Measurements from ENCODE around the gene ITCH.
"Not testable (repeated sequence)": the region's sequence is repeated elsewhere in the genome, so short reads cannot be mapped to it uniquely, and the experiment has no call there.

The ITCH gene

GRCh38 chr20:34347571-34347970 lies 15.5 kb upstream of the ITCH start:
- Histone ChIP-seq H3K4me3 (ENCODE audit: insufficient read depth, low read length, poor library complexity, severe bottlenecking) (no peak overlapping the region), H3K36me3 (ENCODE audit: low read length) (no peaks in the 10 kb centered on the region), H3F3A (ENCODE audit: insufficient read depth) (no peaks in the 10 kb centered on the region), H3K4me2 (ENCODE audit: low read depth, low read length, poor library complexity, severe bottlenecking) (no peak overlapping the region), H3K27ac (ENCODE audit: low read depth, low read length) (no peak overlapping the region), H3K9me2 (replicated peaks; ENCODE audit: insufficient read depth, low read length) (no peaks in the 10 kb centered on the region), H2AFZ (ENCODE audit: low read depth, low read length, severe bottlenecking) (no peak overlapping the region), H3K27me3 (ENCODE audit: low read length) (no peaks in the 10 kb centered on the region), H4K20me1 (ENCODE audit: low read depth, low read length) (no peaks in the 10 kb centered on the region), H3K79me2 (ENCODE audit: insufficient read depth, low read length) (no peaks in the 10 kb centered on the region), H3K9ac (ENCODE audit: low read length) (no peak overlapping the region), H3K9me3 (ENCODE audit: insufficient read depth, low read length) (no peaks in the 10 kb centered on the region)
- TF ChIP-seq CTCF (IDR thresholded peaks at IDR 0.05; ENCODE audit: insufficient read depth, low read length, poor library complexity, severe bottlenecking), result no peak
- no peak for TF ChIP-seq EZH2phosphoT487 (conservative IDR thresholded peaks at IDR 0.05; ENCODE audit: low read length)

- no peak overlapping the region for H3K27ac ChIP-seq (ENCODE audit: low read depth, low read length)
Observed at GRCh38 chr20:34350095-34350494, 13.0 kb upstream of the ITCH start.

GRCh38 chr20:34353467-34353866 lies 9.6 kb upstream of the ITCH start:
- H2AFZ ChIP-seq (ENCODE audit: low read depth, low read length, severe bottlenecking); H3K9me3 ChIP-seq (ENCODE audit: insufficient read depth, low read length); H3K36me3 ChIP-seq (ENCODE audit: low read length); H3K4me2 ChIP-seq (ENCODE audit: low read depth, low read length, poor library complexity, severe bottlenecking); H4K20me1 ChIP-seq (ENCODE audit: low read depth, low read length); H3K79me2 ChIP-seq (ENCODE audit: insufficient read depth, low read length); H3K27ac ChIP-seq (ENCODE audit: low read depth, low read length); H3K4me3 ChIP-seq (ENCODE audit: insufficient read depth, low read length, poor library complexity, severe bottlenecking); H3F3A ChIP-seq (ENCODE audit: insufficient read depth); H3K27me3 ChIP-seq (ENCODE audit: low read length); H3K9me2 ChIP-seq (replicated peaks; ENCODE audit: insufficient read depth, low read length); H3K9ac ChIP-seq (ENCODE audit: low read length): not testable (repeated sequence)

More at GRCh38 chr20:34350095-34350494, 13.0 kb upstream of the ITCH start:
- TF ChIP-seq EZH2phosphoT487 (conservative IDR thresholded peaks at IDR 0.05; ENCODE audit: low read length) (no peak), CTCF (IDR thresholded peaks at IDR 0.05; ENCODE audit: insufficient read depth, low read length, poor library complexity, severe bottlenecking) (no peak)
- H3K9ac ChIP-seq (ENCODE audit: low read length), result no peak overlapping the region
- H3K36me3 ChIP-seq (ENCODE audit: low read length), result no peaks in the 10 kb centered on the region
- no peak overlapping the region for H3K4me3 ChIP-seq (ENCODE audit: insufficient read depth, low read length, poor library complexity, severe bottlenecking)
- no peaks in the 10 kb centered on the region for H3F3A ChIP-seq (ENCODE audit: insufficient read depth)
- H4K20me1 ChIP-seq (ENCODE audit: low read depth, low read length), result no peaks in the 10 kb centered on the region
- no peak overlapping the region for H3K4me2 ChIP-seq (ENCODE audit: low read depth, low read length, poor library complexity, severe bottlenecking)
- no peaks in the 10 kb centered on the region for H3K27me3 ChIP-seq (ENCODE audit: low read length)
- H3K9me3 ChIP-seq (ENCODE audit: insufficient read depth, low read length), result no peaks in the 10 kb centered on the region
- no peak overlapping the region for H2AFZ ChIP-seq (ENCODE audit: low read depth, low read length, severe bottlenecking)
- H3K79me2 ChIP-seq (ENCODE audit: insufficient read depth, low read length), result no peaks in the 10 kb centered on the region
- no peaks in the 10 kb centered on the region for H3K9me2 ChIP-seq (replicated peaks; ENCODE audit: insufficient read depth, low read length)

GRCh38 chr20:34355427-34355826 lies 7.6 kb upstream of the ITCH start:
- Histone ChIP-seq H3K9ac (ENCODE audit: low read length) (no peak overlapping the region), H3K9me2 (replicated peaks; ENCODE audit: insufficient read depth, low read length) (no peaks in the 10 kb centered on the region), H3K4me3 (ENCODE audit: insufficient read depth, low read length, poor library complexity, severe bottlenecking) (no peak overlapping the region), H3K79me2 (ENCODE audit: insufficient read depth, low read length) (no peaks in the 10 kb centered on the region), H4K20me1 (ENCODE audit: low read depth, low read length) (no peaks in the 10 kb centered on the region), H2AFZ (ENCODE audit: low read depth, low read length, severe bottlenecking) (no peak overlapping the region), H3K27ac (ENCODE audit: low read depth, low read length) (no peak overlapping the region), H3K9me3 (ENCODE audit: insufficient read depth, low read length) (no peaks in the 10 kb centered on the region), H3K4me2 (ENCODE audit: low read depth, low read length, poor library complexity, severe bottlenecking) (no peak overlapping the region), H3K27me3 (ENCODE audit: low read length) (no peaks in the 10 kb centered on the region), H3K36me3 (ENCODE audit: low read length) (no peaks in the 10 kb centered on the region), H3F3A (ENCODE audit: insufficient read depth) (no peaks in the 10 kb centered on the region)
- TF ChIP-seq CTCF (IDR thresholded peaks at IDR 0.05; ENCODE audit: insufficient read depth, low read length, poor library complexity, severe bottlenecking) (no peak), EZH2phosphoT487 (conservative IDR thresholded peaks at IDR 0.05; ENCODE audit: low read length) (no peak)

GRCh38 chr20:34359729-34360128 lies 3.3 kb upstream of the ITCH start:
- H3K9me3 ChIP-seq (ENCODE audit: insufficient read depth, low read length); H3K27ac ChIP-seq (ENCODE audit: low read depth, low read length); H3K36me3 ChIP-seq (ENCODE audit: low read length); H3K9ac ChIP-seq (ENCODE audit: low read length); H2AFZ ChIP-seq (ENCODE audit: low read depth, low read length, severe bottlenecking); H3K4me2 ChIP-seq (ENCODE audit: low read depth, low read length, poor library complexity, severe bottlenecking); H3K9me2 ChIP-seq (replicated peaks; ENCODE audit: insufficient read depth, low read length); H3K27me3 ChIP-seq (ENCODE audit: low read length); H4K20me1 ChIP-seq (ENCODE audit: low read depth, low read length); H3K4me3 ChIP-seq (ENCODE audit: insufficient read depth, low read length, poor library complexity, severe bottlenecking): not testable (repeated sequence)
- peaks cover 11% of the 10 kb centered on the region for H3F3A ChIP-seq (ENCODE audit: insufficient read depth)
- H3K79me2 ChIP-seq (ENCODE audit: insufficient read depth, low read length), result peaks cover 15% of the 10 kb centered on the region
